CD4-positive, alpha-beta T cell treated with Interleukin-6 at 100 ng/mL for 8 hours (primary cell): Measurements from ENCODE around the gene RANGAP1.
"Not testable (repeated sequence)": the region's sequence is repeated elsewhere in the genome, so short reads cannot be mapped to it uniquely, and the experiment has no call there.

Experiments used
- DNase-seq: peaks from one replicate; pipeline ENCODE4 v3.0.0-alpha.2; 2020; ENCODE audit warnings: mixed read lengths, low spot score

The RANGAP1 gene

GRCh38 chr22:41300661-41301060 lies 14.7 kb upstream of the RANGAP1 start:
- DNase-seq: no peak

- no peak for DNase-seq
These were observed 11.1 kb upstream of the RANGAP1 start for GRCh38 chr22:41296826-41297667.

DNA sequence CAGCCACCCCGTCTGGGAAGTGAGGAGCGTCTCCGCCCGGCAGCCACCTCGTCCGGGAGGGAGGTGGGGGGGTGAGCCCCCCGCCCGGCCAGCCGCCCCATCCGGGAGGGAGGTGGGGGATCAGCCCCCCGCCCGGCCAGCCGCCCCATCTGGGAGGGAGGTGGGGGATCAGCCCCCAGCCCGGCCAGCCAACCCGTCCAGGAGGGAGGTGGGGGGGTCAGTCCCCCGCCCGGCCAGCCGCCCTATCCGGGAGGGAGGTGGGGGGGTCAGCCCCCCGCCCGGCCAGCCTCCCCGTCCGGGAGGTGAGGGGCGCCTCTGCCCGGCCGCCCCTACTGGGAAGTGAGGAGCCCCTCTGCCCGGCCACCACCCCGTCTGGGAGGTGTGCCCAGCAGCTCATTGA lies 8.8 kb upstream of the RANGAP1 start:
- DNase-seq: not testable (repeated sequence)

DNA sequence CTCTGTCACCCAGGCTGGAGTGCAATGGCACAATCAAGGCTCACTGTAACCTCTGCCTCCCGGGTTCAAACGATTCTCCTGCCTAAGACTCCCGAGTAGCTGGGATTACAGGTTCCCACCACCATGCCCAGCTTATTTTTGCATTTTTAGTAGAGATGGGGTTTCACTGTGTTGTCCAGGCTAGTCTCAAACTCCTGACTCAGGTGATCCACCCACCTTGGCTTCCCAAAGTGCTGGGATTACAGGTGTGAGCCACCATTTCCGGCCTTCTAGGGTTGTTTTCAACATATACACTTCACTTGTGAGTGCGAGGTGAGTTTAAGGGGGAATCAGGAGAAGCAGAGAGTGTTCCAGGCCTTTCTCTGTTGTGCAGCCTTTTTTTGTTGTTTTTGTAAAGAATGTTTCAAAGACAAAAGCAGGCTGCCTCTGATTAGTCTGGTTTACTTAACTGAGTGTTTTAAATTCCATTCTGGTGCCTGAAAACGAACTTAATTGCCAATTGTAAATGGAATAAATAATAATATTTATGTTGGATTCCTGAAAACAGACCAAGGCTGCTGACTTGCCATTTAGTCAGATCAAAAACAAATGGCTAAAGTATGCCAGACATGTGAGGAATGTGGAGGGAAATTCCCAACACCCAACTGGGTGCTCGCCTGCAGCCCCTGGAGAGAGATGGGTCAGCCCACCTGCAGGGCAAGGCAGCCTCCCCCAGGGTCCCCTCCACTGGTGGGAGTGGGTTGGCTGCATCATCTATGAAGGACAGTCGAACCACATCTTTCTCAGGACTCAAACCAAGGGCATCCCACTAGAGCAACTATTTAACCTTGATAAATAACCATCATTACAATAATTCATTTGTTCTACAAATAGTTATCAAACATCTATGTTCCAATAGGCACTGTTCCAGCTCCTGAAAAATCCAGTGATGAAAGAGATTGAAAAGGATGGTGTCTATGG lies 4.6 kb upstream of the RANGAP1 start:
- no peak for DNase-seq

- DNase-seq: no peak
These were observed 3.7 kb upstream of the RANGAP1 start for GRCh38 chr22:41289671-41290070.

DNA sequence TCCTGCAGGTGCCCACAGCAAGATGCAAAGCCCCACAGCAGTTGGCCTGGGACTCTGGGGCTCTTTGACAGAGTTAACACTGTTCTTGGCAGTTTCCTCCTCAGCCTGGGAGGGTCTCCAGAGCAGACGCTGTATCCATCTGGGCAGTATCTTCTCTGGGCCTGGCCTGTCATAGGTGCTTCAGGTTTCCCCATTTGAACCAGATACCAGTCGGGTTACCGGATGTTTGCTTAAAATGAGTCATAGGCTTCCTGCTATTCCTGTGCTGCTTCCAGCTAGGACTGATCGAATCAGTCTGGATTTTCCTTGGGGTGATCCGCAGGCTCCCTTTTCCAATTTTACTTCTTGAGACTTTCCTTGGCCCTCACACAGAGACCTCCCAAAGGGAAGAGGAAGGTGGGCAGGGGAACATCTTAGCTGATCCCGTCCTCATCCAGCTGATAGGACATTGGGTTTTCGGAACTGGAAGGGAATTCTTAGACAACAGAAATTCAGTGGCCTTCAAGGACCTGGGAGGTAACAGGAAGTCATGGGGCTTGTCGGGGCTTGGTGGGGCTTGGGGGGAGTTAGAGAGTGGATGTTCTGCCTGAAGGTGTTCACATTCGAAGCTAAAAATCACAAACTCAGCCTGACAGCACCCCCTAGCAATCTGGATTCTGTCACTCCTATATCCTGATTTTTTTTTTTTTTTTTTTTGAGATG lies 2.4 kb upstream of the RANGAP1 start:
- no peak for DNase-seq

DNA sequence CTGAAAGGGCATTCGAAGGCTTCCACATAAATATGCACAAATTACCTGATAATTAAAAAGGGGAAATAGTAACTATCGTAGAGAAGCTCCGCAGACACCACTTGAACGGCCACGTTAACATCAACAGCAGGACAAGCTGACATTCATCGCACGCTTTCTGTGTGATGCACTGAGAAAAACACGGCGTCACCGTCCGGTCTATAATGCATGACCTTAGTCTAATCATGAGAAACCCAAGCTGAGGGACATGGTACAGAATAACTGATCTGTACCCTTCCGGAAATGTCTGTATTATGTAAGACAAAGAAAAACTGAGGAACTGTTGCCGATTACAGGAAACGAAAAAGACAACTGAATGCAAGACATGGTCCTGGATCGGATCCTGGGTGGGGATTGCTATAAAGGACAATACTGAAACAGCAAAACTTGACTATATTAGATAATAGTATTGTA lies 678 bp upstream of the RANGAP1 start:
- DNase-seq: peak; percentile 50

DNA sequence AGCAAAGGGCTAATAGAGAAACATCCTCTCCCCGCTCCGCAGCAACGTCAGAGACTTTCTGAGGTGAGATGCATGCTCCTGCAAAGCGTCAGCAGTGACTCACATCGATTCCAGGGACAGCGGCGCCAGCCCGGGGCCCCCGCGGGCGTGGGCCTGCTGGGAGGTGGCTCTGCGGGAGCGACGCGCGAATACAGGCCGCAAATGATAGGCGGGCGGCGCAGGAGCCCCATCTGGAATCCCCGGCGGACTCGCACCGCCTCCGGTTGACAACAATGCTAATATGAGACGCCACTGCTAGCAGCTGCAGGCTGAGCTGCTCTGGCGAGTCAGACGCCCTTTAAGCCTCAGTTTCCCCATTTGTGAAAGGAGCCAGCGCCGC lies 557 bp downstream of the RANGAP1 start:
- DNase-seq: peak; percentile 68

GRCh38 chr22:41284465-41284864 lies 1.5 kb downstream of the RANGAP1 start:
- no peak for DNase-seq

- DNase-seq: no peak
These were observed 5.1 kb downstream of the RANGAP1 start for GRCh38 chr22:41280854-41281253.

- DNase-seq: no peak
These were observed 5.9 kb downstream of the RANGAP1 start for GRCh38 chr22:41280065-41280464.

DNA sequence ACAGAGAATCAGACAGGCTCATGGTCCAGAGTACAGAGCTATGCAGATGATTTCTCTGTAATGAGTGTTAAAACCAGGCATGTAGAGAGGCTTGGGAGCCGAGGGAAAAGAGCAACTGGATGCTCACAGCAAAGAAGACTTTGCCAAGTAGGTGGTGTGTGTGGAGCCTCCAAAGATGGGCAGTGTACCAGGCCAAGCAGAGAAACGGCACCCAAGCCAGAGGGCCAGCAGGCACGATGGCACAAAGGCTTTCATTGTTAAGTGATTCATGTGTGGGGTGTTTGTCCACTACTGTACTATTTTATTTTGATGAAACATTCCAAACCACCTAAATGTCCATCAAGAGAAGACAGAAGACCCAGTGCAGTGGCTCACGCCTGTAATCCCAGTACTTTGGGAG lies 11.1 kb downstream of the RANGAP1 start:
- no peak for DNase-seq

DNA sequence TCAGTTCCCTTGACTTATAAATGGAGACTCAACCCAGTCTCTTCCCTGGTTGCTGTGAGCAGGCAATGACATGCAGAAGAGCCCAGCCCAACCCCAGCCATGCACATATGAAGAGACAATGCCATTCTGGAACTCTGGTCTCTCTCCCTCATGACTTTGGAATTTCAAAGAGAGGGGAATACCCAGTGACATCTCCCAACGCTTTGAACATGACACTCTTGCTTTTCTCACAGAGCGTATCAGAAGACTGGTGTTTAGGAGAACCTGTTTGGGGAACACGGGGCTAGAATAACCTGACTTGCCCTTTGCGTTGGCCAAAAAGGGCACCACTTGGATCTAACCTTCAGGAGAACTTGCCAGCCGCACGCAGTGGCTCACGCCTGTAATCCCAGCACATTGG lies 12.9 kb downstream of the RANGAP1 start:
- DNase-seq: no peak

GRCh38 chr22:41271787-41272186 lies 14.2 kb downstream of the RANGAP1 start:
- no peak for DNase-seq

GRCh38 chr22:41267958-41268357 lies 18.0 kb downstream of the RANGAP1 start:
- DNase-seq: no peak

- DNase-seq: no peak
These were observed 21.5 kb downstream of the RANGAP1 start for GRCh38 chr22:41264408-41264941.

GRCh38 chr22:41263704-41264103 lies 22.3 kb downstream of the RANGAP1 start:
- no peak for DNase-seq

DNA sequence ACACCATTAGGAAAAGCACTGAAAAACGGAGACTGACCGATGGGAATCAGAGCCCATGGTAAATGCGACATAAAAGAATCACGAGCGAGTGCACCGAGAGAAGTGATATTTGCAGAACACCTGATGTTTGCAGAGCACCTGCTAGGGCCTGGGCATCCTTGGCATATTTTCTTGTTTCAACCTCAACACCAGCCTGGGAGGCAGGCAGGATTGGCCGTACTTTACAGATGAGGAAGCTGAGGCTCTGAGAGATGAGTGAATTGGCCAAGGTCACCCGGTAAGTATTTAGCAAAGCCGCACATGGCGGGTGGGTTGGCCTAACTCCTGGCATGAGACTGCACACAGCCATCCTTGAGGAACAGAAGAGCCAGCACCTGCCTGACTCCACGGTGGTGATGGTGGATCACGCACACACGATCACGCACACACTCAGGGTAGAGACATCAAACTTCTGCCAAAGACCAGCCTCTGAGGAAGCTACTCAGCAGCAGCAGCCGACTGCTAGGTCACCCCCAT lies 23.7 kb downstream of the RANGAP1 start:
- DNase-seq: no peak

DNA sequence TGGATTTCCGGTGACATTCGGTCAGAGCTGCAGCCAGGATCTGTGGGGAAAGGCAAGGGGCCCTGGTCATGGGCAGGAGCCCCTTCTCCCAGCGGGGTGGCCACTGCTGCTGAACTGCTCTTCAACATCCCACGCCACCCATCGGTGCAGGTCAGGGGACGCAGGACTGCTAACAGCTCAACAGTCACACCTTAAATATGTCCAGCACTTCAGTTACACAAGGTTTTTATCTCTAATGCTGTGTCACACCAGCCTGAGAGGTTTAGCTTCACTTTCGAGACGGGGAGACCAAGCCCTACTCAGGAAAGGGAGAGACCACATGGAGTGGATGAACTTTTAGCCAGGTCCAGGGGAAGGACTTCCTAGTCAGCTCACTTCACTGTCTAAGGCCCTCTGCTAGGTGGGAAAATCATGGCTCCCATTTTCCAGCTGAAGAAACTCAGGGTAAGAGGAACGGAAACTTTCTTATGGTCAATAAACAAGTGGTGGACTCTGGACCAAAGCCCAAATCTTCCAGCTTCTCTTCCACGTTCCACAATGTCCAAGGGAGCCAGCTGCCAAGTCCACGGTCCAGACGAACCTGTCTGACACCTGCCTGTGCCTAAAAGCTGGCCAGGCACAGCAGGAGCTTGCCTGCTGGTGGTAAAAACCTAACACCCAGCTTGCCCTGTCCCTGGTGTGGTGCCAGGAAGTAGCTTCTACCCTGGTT lies 24.3 kb downstream of the RANGAP1 start:
- DNase-seq: no peak

DNA sequence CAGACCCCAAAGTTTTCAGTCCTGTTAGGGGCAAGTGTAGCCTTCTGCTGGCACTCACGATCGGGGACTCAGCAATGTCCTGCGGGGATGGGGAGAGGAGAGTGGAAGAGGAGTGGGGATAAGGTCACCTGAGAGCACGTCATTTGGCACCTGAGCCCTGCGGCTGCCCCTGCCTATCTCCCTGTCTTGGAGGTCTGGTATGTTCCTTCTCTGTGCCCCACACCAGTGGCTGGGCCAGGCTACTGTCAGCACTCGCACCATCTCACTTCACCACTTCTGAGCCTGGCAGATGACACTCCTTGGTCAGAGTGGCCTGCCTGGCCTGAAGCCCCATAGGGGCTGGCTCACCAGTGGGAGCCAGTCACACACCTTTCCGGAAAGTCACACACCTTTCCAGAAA lies 25.1 kb downstream of the RANGAP1 start:
- no peak for DNase-seq

DNA sequence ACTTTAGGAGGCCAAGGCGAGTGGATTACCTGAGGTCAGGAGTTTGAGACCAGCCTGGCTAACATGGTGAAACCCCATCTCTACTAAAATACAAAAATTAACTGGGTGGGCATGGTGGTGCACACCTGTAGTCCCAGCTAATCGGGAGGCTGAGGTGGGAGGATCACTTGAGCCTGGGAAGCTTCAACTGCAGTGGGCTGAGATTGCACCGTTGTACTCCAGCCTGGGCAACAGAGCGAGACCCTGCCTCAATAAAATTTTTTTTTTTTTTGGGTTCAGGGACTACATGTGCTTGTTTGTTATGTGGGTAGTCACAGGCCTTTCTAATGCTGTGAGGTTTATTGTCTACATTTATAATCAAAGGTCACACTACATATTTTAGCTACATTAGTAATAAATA lies 26.2 kb downstream of the RANGAP1 start:
- DNase-seq: not testable (repeated sequence)
